ENCODE data around the gene IRF4.

DNA sequence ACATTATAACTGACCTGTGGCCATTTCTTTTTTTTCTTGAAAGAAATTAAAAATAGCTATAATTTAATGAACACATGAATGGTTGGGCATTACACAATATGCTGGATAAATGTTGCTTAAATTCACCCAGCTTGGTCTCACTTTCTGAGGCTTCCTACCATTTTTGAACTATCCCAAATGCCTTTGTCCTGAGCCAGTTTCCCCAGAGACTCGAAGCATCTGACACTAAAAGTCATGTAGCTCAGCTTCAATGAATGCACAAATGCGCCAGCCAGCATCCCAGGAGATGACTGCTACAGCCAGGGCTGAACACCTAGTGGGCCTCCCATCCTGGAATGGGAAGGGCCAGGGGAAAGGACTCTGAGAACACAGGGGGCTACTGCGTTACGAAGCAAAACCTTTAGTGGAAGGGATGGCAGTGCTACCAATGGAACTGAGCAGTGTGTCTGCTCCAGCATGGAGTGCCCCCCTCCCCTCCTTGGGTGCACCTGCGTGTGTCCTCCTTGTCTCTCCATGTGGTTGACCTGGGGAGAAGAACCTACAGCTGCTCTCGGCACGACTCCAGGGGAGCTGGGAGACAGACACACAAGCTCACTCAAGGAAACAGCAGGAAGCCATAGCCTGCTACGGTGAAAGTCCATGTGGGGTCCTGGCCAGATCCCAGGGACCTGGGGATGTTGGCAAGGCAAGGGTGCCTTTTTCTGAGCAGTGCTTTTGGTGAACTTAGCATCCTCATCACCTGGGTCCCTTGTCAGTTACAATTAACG lies 60.9 kb downstream of the IRF4 start:
- TF ChIP-seq EZH2 (IDR thresholded peaks at IDR 0.05; ENCODE audit: borderline replicate concordance, low read depth, low read length, poor library complexity, severe bottlenecking), result no peak
- TF ChIP-seq, protein P1, sequence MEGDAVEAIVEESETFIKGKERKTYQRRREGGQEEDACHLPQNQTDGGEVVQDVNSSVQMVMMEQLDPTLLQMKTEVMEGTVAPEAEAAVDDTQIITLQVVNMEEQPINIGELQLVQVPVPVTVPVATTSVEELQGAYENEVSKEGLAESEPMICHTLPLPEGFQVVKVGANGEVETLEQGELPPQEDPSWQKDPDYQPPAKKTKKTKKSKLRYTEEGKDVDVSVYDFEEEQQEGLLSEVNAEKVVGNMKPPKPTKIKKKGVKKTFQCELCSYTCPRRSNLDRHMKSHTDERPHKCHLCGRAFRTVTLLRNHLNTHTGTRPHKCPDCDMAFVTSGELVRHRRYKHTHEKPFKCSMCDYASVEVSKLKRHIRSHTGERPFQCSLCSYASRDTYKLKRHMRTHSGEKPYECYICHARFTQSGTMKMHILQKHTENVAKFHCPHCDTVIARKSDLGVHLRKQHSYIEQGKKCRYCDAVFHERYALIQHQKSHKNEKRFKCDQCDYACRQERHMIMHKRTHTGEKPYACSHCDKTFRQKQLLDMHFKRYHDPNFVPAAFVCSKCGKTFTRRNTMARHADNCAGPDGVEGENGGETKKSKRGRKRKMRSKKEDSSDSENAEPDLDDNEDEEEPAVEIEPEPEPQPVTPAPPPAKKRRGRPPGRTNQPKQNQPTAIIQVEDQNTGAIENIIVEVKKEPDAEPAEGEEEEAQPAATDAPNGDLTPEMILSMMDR (conservative IDR thresholded peaks at IDR 0.05; ENCODE audit: low read depth, low read length), result no peak

Data from A673 (cell line).